ENCODE results near the gene FOXP1. TPM values are rescaled to one million over a fixed set of nuclear protein-coding genes. Genes with fewer than 3 reads are reported as not detected.

FOXP1 gene
- total and polyA plus RNA-seq, 2 of the 13 experiments (the other 11 are each of a cell fraction or from before 2014, with no cell fraction given), result 40.4 to 59.0 TPM

DNA sequence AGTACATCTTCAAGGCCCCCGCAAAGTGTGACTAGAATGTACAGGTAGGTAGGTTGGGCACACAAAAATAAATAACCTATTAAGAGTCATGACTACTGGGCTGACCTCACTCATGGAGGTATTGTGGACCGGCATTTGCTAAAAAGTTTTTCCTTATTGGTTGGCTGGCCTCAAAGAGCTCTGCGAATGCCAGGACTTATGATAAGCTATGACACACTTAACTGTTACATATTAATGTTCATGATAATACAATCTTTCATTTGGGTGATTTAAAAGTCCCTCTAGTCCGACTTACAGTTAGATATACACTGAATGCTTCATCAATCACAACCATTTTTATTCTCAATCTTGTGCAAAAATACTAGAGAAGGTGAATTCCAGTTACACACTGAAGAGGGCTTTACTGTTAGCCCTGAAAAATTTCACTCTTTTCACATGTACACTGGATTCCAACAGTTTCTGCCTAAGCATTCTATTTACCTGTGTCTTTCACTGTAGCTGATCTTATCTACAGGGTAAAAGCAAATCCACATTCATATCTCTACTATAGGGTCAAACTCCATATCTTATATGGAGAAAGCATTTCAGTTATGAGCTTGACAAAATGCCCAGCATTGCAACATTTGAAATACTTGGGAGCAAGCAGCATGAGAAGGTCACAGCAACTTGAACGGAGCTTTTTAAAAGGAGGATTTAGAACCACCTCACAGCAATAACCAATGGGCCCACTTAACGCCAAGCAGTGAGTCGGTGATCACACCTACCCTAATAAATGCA is 329.1 kb downstream of the FOXP1 start (continued):
- TF ChIP-seq MTA1 (CRISPR knock-in tag; IDR thresholded peaks at IDR 0.05; ENCODE audit: borderline replicate concordance) (no peak), GABPB1 (CRISPR knock-in tag; IDR thresholded peaks at IDR 0.05) (no peak), ZNF772 (CRISPR knock-in tag; IDR thresholded peaks at IDR 0.05) (no peak), POLR2AphosphoS2 (IDR thresholded peaks at IDR 0.05; ENCODE audit: low read depth, low read length) (no peak), NFIC (IDR thresholded peaks at IDR 0.05; ENCODE audit: low read length) (no peak), EEA1 (CRISPR knock-in tag; IDR thresholded peaks at IDR 0.05; ENCODE audit: borderline replicate concordance) (no peak), NONO (IDR thresholded peaks at IDR 0.05) (no peak), NONO (CRISPR knock-in tag; conservative IDR thresholded peaks at IDR 0.05) (no peak), ARID2 (CRISPR knock-in tag; IDR thresholded peaks at IDR 0.05; ENCODE audit: borderline replicate concordance) (no peak), ZNF382 (CRISPR knock-in tag; IDR thresholded peaks at IDR 0.05; ENCODE audit: borderline replicate concordance) (no peak), IKZF1 (IDR thresholded peaks at IDR 0.05) (no peak), KAT8 (CRISPR knock-in tag; IDR thresholded peaks at IDR 0.05) (peak; percentile 45), TRIM24 (CRISPR knock-in tag; IDR thresholded peaks at IDR 0.05) (no peak), NKX3-1 (CRISPR knock-in tag; IDR thresholded peaks at IDR 0.05) (no peak), MEF2D (CRISPR knock-in tag; IDR thresholded peaks at IDR 0.05) (no peak), DNMT3B (CRISPR knock-in tag; conservative IDR thresholded peaks at IDR 0.05) (no peak), CEBPB (IDR thresholded peaks at IDR 0.05; ENCODE audit: borderline replicate concordance, low read depth, low read length) (peak; percentile 84), ZNF230 (CRISPR knock-in tag; IDR thresholded peaks at IDR 0.05) (no peak), ZNF510 (CRISPR knock-in tag; IDR thresholded peaks at IDR 0.05; ENCODE audit: low read depth) (no peak), RELA (CRISPR knock-in tag; IDR thresholded peaks at IDR 0.05) (no peak), NCOA2 (CRISPR knock-in tag; IDR thresholded peaks at IDR 0.05) (peak; percentile 88), SIX1 (CRISPR knock-in tag; IDR thresholded peaks at IDR 0.05; ENCODE audit: borderline replicate concordance) (peak; percentile 57; the same call in 1 of the 2 replicates), HMGA1 (CRISPR knock-in tag; conservative IDR thresholded peaks at IDR 0.05) (no peak), ZSCAN21 (CRISPR knock-in tag; IDR thresholded peaks at IDR 0.05; ENCODE audit: borderline replicate concordance) (no peak), HOXA3 (CRISPR knock-in tag; IDR thresholded peaks at IDR 0.05) (no peak)
- TF ChIP-seq, protein P1, sequence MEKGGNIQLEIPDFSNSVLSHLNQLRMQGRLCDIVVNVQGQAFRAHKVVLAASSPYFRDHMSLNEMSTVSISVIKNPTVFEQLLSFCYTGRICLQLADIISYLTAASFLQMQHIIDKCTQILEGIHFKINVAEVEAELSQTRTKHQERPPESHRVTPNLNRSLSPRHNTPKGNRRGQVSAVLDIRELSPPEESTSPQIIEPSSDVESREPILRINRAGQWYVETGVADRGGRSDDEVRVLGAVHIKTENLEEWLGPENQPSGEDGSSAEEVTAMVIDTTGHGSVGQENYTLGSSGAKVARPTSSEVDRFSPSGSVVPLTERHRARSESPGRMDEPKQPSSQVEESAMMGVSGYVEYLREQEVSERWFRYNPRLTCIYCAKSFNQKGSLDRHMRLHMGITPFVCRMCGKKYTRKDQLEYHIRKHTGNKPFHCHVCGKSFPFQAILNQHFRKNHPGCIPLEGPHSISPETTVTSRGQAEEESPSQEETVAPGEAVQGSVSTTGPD (CRISPR knock-in tag; IDR thresholded peaks at IDR 0.05), result no peak
- TF ChIP-seq, protein P2, sequence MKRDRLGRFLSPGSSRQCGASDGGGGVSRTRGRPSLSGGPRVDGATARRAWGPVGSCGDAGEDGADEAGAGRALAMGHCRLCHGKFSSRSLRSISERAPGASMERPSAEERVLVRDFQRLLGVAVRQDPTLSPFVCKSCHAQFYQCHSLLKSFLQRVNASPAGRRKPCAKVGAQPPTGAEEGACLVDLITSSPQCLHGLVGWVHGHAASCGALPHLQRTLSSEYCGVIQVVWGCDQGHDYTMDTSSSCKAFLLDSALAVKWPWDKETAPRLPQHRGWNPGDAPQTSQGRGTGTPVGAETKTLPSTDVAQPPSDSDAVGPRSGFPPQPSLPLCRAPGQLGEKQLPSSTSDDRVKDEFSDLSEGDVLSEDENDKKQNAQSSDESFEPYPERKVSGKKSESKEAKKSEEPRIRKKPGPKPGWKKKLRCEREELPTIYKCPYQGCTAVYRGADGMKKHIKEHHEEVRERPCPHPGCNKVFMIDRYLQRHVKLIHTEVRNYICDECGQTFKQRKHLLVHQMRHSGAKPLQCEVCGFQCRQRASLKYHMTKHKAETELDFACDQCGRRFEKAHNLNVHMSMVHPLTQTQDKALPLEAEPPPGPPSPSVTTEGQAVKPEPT (CRISPR knock-in tag; IDR thresholded peaks at IDR 0.05; ENCODE audit: low read depth), result no peak
- TF ChIP-seq, protein P3, sequence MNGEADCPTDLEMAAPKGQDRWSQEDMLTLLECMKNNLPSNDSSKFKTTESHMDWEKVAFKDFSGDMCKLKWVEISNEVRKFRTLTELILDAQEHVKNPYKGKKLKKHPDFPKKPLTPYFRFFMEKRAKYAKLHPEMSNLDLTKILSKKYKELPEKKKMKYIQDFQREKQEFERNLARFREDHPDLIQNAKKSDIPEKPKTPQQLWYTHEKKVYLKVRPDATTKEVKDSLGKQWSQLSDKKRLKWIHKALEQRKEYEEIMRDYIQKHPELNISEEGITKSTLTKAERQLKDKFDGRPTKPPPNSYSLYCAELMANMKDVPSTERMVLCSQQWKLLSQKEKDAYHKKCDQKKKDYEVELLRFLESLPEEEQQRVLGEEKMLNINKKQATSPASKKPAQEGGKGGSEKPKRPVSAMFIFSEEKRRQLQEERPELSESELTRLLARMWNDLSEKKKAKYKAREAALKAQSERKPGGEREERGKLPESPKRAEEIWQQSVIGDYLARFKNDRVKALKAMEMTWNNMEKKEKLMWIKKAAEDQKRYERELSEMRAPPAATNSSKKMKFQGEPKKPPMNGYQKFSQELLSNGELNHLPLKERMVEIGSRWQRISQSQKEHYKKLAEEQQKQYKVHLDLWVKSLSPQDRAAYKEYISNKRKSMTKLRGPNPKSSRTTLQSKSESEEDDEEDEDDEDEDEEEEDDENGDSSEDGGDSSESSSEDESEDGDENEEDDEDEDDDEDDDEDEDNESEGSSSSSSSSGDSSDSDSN (CRISPR knock-in tag; IDR thresholded peaks at IDR 0.05), result no peak
